GM18526 (cell line): ENCODE measurements around the gene HLA-DMA.

Experiments used
- POLR2A ChIP-seq: IDR thresholded peaks from 3 replicates; pipeline ENCODE4 v1.6.1; 2011; ENCODE audit not compliant: insufficient read length; ENCODE audit errors: extremely low read depth

The HLA-DMA gene

DNA sequence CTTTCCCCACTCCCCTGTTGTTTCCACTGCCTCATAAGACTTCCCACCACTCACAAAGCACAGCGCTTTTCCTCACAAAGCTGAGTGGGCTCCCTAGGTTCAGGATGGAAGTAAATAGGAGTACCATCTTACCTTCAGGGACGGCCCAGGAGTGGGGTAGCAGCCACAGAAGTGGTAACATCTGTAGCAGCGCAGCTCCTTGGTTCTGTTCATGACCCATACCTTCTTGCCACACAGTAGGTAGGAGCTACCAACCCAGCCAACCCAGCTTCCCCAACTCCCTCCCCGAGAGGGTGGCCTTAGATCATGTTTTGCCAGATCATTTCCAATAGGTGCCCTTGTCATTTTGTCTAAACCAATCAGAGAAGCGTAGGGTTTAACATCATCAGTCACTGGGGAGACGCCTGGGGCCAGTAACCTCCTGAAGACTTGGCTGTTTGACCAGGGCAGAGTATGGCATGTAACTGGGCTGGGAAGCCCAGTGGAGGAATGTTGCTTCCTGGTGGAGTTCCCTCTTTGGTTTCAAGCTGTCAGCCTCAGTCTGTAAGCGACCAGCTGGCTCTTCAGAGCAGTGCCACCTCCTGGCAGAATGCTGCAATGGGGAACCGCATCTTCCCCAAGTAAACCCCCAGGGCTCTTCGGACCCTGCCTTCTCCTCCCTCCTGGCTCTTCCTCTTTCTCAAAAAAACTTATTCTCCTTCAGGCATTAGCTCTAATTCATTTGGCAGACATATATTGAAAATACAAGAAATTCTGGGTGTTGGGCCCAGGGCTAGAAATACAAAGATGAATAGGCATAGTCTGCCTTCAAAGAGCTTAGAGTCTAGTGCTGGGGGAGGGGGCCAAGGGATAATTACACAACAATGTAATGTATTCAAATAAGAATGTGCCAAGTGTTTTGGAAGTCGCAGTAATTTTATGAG lies at the start of gene HLA-DMA:
Gene HLA-DMA, minus strand, starts transcription at position 281 of the 923 bp plus-strand sequence. Its CDS starts 61 bp downstream, at position 220.
- peak; percentile 95 for TF ChIP-seq POLR2A

DNA sequence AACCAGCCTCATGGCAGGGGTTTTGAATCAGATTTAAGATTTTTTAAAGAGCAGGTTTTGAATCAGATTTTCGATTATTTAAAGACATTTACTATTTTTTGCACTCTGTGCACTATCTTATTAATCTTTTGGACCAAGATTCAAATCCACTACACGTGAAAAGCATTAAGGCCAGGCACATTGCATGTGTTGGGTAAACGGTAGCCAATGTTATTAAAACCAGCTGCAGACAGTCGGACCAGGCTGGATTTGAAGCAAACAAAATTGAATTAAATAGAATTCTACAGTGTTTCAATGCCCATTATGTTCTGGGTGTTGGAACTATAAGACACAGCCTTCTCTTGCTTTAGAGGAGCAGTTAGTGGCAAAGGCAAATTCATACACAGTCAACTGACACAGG lies 48.8 kb upstream of the HLA-DMA start:
- TF ChIP-seq POLR2A, result no peak

DNA sequence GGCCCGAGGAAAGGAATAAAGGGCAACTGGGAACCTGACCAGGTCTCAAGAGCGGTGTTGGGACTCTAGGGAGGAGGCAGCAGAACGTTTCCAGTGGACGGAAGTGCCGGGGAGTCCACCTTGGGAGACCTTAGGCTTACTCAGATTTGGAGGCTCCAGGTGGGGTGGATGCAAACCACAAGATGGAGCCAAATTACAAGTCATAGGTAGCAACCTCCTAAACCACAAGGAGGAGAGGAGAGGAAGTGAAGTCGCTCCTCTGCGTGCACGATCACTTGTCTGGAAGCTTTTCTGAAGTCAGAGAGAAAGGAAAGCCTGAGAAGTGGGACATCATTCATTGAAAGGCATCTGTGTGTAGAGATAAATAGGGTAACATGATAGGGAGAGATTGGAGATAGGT lies 47.2 kb upstream of the HLA-DMA start:
- TF ChIP-seq POLR2A, result no peak

DNA sequence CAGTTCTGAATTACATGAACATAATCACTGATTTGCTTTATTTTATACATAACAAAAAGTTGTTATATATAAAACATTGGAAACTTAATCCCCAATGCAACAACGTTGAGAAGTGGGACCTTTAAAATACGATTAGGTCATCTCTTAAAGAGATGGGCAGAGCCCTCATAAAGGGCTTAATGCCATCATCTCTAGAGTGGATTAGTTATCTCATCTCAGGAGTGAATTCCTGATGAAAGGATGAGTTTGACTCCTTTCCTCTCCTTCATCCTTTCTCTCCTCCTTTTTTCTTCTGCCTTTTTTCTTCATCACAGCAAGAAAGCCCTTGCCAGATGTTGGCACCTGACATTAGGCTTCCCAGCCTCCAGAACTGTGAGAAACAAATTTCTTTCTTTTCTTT lies 42.6 kb upstream of the HLA-DMA start:
- no peak for TF ChIP-seq POLR2A

DNA sequence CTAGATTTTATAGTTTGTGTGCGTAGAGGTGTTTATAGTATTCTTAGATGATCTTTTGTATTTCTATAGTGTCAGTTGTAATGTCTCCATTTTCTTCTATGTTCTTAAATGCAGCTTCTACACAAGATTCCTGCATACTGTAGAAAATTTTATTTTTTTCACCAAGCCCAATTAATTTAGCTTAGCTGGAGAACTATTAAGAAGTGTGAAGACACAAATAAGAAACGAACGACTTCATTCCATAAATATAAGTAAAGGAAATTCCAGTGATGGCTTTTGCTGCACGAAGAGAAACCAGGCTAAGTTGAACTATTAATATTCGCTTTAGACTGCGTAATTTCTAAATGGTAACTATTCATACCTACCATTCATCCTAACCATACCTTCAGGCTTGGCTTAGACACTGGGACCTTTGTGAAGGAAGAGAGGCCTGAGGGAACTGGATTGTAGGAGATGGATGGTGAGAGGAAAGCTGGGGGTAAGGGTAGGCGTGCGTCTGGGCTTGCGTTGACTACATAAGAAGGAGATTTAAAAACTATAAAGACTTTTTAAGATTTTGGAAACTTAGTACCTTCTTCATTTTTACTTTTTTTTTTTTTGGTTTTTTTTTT lies 40.6 kb upstream of the HLA-DMA start:
- TF ChIP-seq POLR2A, result no peak

DNA sequence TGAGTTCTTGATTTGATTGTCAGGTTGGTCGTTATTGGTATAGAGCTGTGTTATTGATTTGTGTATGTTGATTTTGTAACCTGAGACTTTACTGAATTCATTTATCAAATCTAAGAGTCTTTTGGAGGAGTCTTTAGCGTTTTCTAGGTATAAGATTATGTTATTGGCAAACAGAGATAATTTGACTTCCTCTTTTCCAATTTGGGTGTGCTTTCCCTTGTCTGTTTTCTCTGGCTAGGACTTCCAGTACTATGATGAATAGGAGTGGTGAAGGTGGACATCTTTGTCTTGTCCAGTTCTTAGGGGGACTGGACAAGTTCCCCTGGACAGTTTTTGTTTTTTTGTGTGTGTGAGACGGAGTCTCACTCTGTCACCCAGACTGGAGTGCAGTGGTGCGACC lies 39.1 kb upstream of the HLA-DMA start:
- no peak for TF ChIP-seq POLR2A

DNA sequence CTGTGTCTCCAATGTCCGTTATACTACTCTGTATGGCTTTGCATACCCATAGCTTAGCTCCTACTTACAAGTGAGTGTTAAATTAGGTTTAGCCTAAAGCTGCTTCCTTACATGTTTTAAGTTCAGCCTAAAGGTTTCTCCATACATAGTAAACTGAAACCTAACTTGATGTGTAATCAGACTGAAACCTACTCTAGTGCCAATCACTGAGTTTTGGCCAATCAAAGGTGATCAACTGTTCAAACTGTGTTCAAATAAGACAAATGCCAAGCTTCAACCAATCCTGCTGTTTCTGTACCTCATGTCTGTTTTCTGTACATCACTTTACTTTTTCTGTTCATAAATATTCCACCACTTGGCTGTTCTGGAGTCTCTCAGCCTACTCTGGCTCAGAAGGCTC lies 36.5 kb upstream of the HLA-DMA start:
- no peak for TF ChIP-seq POLR2A

DNA sequence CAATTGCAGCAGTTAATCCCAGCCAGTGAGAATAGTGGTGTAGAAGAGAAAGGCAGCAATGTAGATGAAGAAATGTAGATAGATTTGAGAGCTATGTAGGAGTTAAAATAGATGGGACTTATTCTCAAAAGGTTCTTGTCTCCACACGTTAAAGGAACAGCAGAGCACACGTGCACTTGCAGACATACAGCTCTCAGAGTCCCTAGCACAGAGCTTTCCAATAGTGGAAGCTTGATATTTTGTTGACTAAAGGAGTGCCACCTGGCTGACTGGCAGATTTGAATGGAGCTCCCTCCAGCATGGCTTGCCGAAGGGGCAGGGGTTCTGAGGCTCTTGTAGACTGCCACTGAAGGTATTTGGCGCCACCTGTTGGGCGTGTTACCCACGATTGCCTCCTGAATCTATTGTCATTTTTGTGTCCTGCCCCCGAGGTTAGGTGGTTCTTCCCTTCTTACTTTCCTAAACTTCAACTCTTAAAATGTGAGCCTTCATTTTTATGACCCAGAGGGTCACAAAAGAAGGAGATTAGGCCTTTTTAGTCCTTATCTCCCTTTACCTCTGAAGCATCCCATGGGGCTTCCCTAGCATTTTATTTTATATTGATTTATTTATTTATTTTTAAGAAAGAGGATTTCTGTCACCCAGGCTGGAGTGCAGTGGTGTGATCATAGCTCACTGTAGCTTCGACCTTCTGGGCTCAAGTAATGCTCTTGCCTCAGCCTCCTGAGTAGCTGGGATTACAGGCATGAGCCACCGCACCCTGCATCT lies 31.9 kb upstream of the HLA-DMA start:
- TF ChIP-seq POLR2A, result no peak

DNA sequence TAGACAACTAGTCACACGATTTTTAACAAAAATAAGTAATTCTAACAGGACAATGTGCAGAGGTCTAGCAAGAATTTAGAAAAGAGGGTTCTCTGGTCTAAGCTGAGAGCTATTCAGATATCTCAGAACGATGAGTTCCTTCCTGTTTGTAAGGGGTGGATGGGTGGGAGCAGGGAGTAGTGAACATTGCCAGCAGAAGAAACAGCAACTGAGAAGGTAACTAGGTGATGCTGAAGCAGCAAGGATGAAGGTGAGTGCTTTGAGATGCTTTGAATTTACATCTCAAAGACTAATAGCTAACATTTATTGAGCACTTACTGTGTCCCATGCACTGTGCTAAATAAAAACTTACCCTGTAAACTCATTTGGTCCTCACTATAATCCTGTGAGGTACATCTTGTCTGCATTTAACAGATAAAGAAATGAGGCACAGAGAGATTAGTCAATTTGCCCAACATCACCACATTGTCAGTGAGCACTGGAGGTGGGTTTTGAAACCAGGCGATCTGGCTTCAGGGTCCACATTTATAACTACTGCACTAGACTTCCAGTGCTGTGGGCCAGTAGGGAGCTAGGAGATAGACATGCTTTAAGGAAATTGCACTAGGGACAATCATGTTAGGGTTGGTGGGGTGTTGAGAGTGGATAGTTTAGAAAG lies 31.2 kb upstream of the HLA-DMA start:
- no peak for TF ChIP-seq POLR2A

DNA sequence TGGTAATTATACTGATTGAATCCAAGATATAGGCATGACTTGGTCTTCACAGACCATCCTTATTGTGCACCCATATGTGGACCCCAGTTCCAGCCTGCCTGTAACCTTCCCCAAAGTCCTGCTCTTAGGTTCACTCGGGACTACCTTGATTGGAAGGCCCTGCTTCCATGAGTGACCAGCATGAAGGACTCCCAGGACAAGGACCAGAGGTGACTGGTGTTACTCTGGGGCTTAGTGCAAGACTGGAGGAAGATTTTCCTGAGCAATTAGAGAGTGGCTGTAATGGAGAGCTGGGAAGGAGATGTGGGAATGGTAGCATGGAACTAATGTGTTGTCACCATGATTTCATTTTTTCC lies 30.6 kb upstream of the HLA-DMA start:
- TF ChIP-seq POLR2A, result no peak

DNA sequence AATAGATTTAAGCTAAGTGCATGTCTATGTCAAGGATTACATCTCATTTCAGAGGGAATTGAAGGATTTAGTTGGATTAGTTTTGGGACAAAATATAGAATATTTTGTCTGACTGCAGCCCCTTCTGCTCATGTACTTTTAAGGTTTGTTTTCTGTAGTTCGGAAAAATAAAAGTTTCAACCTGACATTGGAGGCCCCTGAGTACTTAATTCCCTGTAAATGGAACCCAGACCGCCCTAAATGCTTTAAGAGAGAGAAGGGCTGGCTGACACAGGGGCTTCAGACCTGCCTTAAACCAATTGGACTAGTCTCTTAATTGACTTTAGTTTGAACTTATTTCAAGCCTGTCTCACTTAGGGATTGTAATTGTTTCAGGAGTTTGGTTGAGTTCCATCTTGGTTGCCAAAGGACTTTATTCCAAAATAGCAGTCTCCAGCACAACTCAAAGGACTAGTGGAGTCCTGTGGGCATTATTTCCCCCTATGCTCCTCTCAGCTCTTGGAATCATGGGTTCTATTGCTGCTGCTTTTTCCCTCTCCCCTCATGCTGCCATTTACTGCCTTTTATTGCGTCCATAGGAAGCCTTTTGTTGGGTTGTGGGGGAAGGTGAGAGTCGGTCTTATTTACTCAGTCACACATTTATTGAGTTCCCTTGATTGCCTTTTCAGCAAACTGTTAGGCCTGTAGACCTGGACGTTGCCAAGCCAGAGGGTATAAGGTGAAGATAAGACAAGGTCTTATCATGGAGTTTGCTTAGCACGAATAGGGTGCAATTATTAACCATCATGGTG lies 30.0 kb upstream of the HLA-DMA start:
- no peak for TF ChIP-seq POLR2A

DNA sequence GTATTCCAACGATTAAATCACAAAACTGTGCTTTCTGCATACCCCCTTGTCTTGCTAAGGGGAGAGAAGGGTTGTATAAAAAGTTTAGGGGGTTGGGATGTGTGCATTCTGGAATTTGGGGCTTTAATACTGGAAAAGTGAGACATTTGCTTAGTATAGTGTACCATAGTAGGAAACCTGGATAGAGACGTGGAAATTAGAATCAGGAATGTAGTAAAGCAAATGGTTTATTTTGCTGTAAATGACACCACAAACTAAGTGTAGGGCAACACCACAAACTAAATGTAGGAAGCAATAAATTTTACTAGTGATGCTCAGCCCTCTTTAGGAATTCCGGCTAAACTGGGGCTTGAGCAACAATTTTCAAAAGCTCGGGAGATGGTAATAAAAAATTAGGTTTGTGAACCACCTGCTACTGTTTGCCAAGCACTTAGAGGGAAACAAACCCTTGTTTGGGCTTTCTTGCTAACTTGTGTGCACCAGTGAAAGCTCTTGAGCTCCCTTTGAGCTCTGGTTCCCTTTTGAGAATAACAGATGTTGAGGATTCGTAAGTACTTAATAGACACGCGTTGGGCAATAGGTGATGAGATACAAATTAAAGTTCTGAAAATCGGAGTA lies 29.3 kb upstream of the HLA-DMA start:
- TF ChIP-seq POLR2A, result no peak

DNA sequence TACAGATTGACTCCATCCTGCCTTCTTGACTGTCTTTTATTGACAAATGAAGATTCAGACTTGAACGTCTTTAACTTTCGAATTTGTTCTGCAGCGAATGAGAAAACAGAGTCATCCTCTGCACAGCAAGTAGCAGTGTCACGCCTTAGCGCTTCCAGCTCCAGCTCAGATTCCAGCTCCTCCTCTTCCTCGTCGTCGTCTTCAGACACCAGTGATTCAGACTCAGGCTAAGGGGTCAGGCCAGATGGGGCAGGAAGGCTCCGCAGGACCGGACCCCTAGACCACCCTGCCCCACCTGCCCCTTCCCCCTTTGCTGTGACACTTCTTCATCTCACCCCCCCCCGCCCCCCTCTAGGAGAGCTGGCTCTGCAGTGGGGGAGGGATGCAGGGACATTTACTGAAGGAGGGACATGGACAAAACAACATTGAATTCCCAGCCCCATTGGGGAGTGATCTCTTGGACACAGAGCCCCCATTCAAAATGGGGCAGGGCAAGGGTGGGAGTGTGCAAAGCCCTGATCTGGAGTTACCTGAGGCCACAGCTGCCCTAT lies 27.7 kb upstream of the HLA-DMA start:
- TF ChIP-seq POLR2A, result peak; percentile 23
